ENCODE measurements around the gene NEURL1B.

Gene NEURL1B

GRCh38 chr5:172659909-172660628, 19.0 kb downstream of the NEURL1B start (continued):
- no peak for TF ChIP-seq TSHZ1 (tag by site-specific recombination; IDR thresholded peaks at IDR 0.05; ENCODE audit: borderline replicate concordance)
- TF ChIP-seq ZNF449 (tag by site-specific recombination; IDR thresholded peaks at IDR 0.05): peak; percentile 38; the same call in 1 of the 2 replicates
- no peak for TF ChIP-seq REST (tag by site-specific recombination; IDR thresholded peaks at IDR 0.05)
- no peak for TF ChIP-seq SP2 (tag by site-specific recombination; IDR thresholded peaks at IDR 0.05)
- TF ChIP-seq ZNF544 (tag by site-specific recombination; IDR thresholded peaks at IDR 0.05): no peak
- TF ChIP-seq EGR2 (tag by site-specific recombination; IDR thresholded peaks at IDR 0.05; ENCODE audit: low read depth): peak; percentile 51
- TF ChIP-seq ZSCAN16 (tag by site-specific recombination; IDR thresholded peaks at IDR 0.05): no peak
- no peak for TF ChIP-seq ZNF747 (tag by site-specific recombination; IDR thresholded peaks at IDR 0.05)
- no peak for TF ChIP-seq ZNF266 (tag by site-specific recombination; IDR thresholded peaks at IDR 0.05; ENCODE audit: low read depth)
- no peak for TF ChIP-seq ZNF324 (tag by site-specific recombination; IDR thresholded peaks at IDR 0.05)
- TF ChIP-seq PATZ1 (tag by site-specific recombination; IDR thresholded peaks at IDR 0.05): no peak
- TF ChIP-seq KLF8 (tag by site-specific recombination; IDR thresholded peaks at IDR 0.05): no peak

GRCh38 chr5:172660974-172661373, 19.9 kb downstream of the NEURL1B start:
- no peak overlapping the region for H3K4me3 ChIP-seq (ENCODE audit: low read depth, low read length)
- ChIA-PET CTCF (interaction anchor here (0.5 kb wide), 1 partner anchor 15 kb away, joined by 3 read pairs; no protein-coding TSS in a partner anchor), POLR2A (interaction anchor here (0.6 to 1.8 kb wide), 3 partner anchors 14 to 37 kb away, joined by 3 to 7 read pairs (median 4); no protein-coding TSS in a partner anchor)
- no peaks in the 10 kb centered on the region for H3K4me1 ChIP-seq (ENCODE audit: control insufficient read depth, insufficient read depth, low read length)
- H3K27ac ChIP-seq (ENCODE audit: extremely low read depth, low read depth, low read length): no peak overlapping the region
- no peaks in the 10 kb centered on the region for H3K36me3 ChIP-seq (ENCODE audit: control insufficient read depth in 2 of 2, insufficient read depth in 1 of 2, low read length in 2 of 2)
- no peaks in the 10 kb centered on the region for H3K9me3 ChIP-seq (ENCODE audit: control insufficient read depth, insufficient read depth, low read depth, low read length)
- TF ChIP-seq ZBTB8A (tag by site-specific recombination; IDR thresholded peaks at IDR 0.05) (no peak), ZBTB10 (tag by site-specific recombination; IDR thresholded peaks at IDR 0.05) (no peak), ZNF214 (tag by site-specific recombination; IDR thresholded peaks at IDR 0.05; ENCODE audit: borderline replicate concordance) (no peak), ZNF341 (tag by site-specific recombination; IDR thresholded peaks at IDR 0.05; ENCODE audit: low read depth) (no peak), KLF16 (tag by site-specific recombination; IDR thresholded peaks at IDR 0.05) (no peak), SETDB1 (IDR thresholded peaks at IDR 0.05; ENCODE audit: insufficient read length, low read length) (no peak), ZNF660 (tag by site-specific recombination; IDR thresholded peaks at IDR 0.05) (no peak), ZNF645 (tag by site-specific recombination; IDR thresholded peaks at IDR 0.05) (no peak), ZFP37 (tag by site-specific recombination; IDR thresholded peaks at IDR 0.05) (no peak), GLIS1 (tag by site-specific recombination; IDR thresholded peaks at IDR 0.05) (no peak)
